Neural cell (in vitro differentiated cells): Measurements from ENCODE around the gene CDH4. TPM values are rescaled to one million over a fixed set of nuclear protein-coding genes. Genes with fewer than 3 reads are reported as not detected.

Experiments
- H2AFZ ChIP-seq: fragments of 200-600, 300-800 bp; sonication (generic), shearing (Covaris generic); 2 replicates; pipeline ENCODE4 v1.6.0; 2014; ENCODE audit warnings: low read depth, mild to moderate bottlenecking, antibody characterized with exemption, low read length, moderate library complexity
- H3F3A ChIP-seq: fragments of 200-600 bp; shearing (Covaris generic); 2 replicates; pipeline ENCODE4 v1.6.1; 2016; ENCODE audit warnings: mild to moderate bottlenecking, moderate library complexity, mixed read lengths, antibody characterized with exemption, low read length; ENCODE audit not compliant: insufficient read depth, poor library complexity, severe bottlenecking
- H3K27ac ChIP-seq: fragments of 200-600, 300-800 bp; sonication (generic), shearing (Covaris generic); 2 replicates; pipeline ENCODE4 v1.5.1; 2014; ENCODE audit warnings: mild to moderate bottlenecking, low read length, moderate library complexity
- H3K27me3 ChIP-seq: fragments of 300-800, 200-600 bp; sonication (generic), shearing (Covaris generic); 2 replicates; pipeline ENCODE4 v1.6.0; 2014; ENCODE audit warnings: mild to moderate bottlenecking, low read depth, low read length, moderate library complexity; ENCODE audit not compliant: insufficient read depth
- H3K36me3 ChIP-seq: fragments of 300-800, 200-600 bp; sonication (generic), shearing (Covaris generic); 2 replicates; pipeline ENCODE4 v1.5.1; 2014; ENCODE audit warnings: mild to moderate bottlenecking, antibody characterized with exemption, low read length, moderate library complexity; ENCODE audit not compliant: insufficient read depth
- H3K4me2 ChIP-seq: fragments of 300-800, 200-600 bp; sonication (generic), shearing (Covaris generic); 2 replicates; pipeline ENCODE4 v1.6.0; 2014; ENCODE audit warnings: mild to moderate bottlenecking, low read length
- H3K4me3 ChIP-seq: fragments of 300-800, 200-600 bp; sonication (generic), shearing (Covaris generic); 2 replicates; pipeline ENCODE4 v1.5.1; 2014; ENCODE audit warnings: mild to moderate bottlenecking, low read length, moderate library complexity
- H3K79me2 ChIP-seq: fragments of 200-600 bp; shearing (Covaris generic); replicated peaks from 2 replicates; pipeline ENCODE4 v1.6.0; 2014; ENCODE audit warnings: mild to moderate bottlenecking, low read length, moderate library complexity; ENCODE audit not compliant: insufficient read depth
- H3K9ac ChIP-seq: fragments of 300-800, 200-600 bp; sonication (generic), shearing (Covaris generic); 2 replicates; pipeline ENCODE4 v1.6.1; 2016; ENCODE audit warnings: mild to moderate bottlenecking, low read length, mixed read lengths
- H3K9me2 ChIP-seq: fragments of 200-600 bp; shearing (Covaris generic); 2 replicates; pipeline ENCODE4 v1.6.1; 2016; ENCODE audit warnings: mild to moderate bottlenecking, low read length, mixed read lengths; ENCODE audit not compliant: insufficient read depth
- H3K9me3 ChIP-seq: fragments of 200-600, 300-800 bp; sonication (generic), shearing (Covaris generic); 2 replicates; pipeline ENCODE4 v1.6.1; 2016; ENCODE audit warnings: mild to moderate bottlenecking, mixed run types, low read length, moderate library complexity, mixed read lengths
- H4K20me1 ChIP-seq: fragments of 200-600 bp; shearing (Covaris generic); 2 replicates; pipeline ENCODE4 v1.6.1; 2016; ENCODE audit warnings: mild to moderate bottlenecking, mixed run types; ENCODE audit not compliant: insufficient read depth
- EP300 ChIP-seq: fragments of 450-650 bp; conservative IDR thresholded peaks from 2 replicates; pipeline ENCODE4 v1.6.1; 2014; ENCODE audit warnings: antibody characterized with exemption, mild to moderate bottlenecking, moderate library complexity; ENCODE audit not compliant: poor library complexity, severe bottlenecking
- EZH2 ChIP-seq: fragments of 200-600, 300-800 bp; shearing (Covaris generic), sonication (generic); IDR thresholded peaks from 2 replicates; pipeline ENCODE4 v1.6.1; 2014; ENCODE audit warnings: antibody characterized with exemption, low read length, borderline replicate concordance, mild to moderate bottlenecking; ENCODE audit not compliant: insufficient read depth, poor library complexity, severe bottlenecking
- MXI1 ChIP-seq: fragments of 450-650 bp; conservative IDR thresholded peaks from 2 replicates; pipeline ENCODE4 v1.6.1; 2014; ENCODE audit warnings: antibody characterized with exemption, mild to moderate bottlenecking; ENCODE audit not compliant: poor library complexity, severe bottlenecking
- POLR2AphosphoS5 ChIP-seq: IDR thresholded peaks from 2 replicates; pipeline ENCODE4 v1.6.1; 2012
- RAD21 ChIP-seq: fragments of 450-650 bp; conservative IDR thresholded peaks from 2 replicates; pipeline ENCODE4 v1.6.1; 2014; ENCODE audit warnings: antibody characterized with exemption, mild to moderate bottlenecking, moderate library complexity
- REST ChIP-seq: IDR thresholded peaks from 2 replicates; pipeline ENCODE4 v1.6.1; 2012; ENCODE audit warnings: borderline replicate concordance
- SMC3 ChIP-seq: fragments of 450-650 bp; conservative IDR thresholded peaks from 2 replicates; pipeline ENCODE4 v1.6.1; 2014; ENCODE audit warnings: antibody characterized with exemption, mild to moderate bottlenecking, moderate library complexity; ENCODE audit not compliant: poor library complexity
- TAF1 ChIP-seq: IDR thresholded peaks from 2 replicates; pipeline ENCODE4 v1.6.1; 2012; ENCODE audit warnings: low read depth
- polyA plus RNA-seq: library from polyadenylated mRNA; depleted of rRNA; stranded (reverse); fragments of >200 nt; gene quantifications from 2 replicates; pipeline ENCODE4 v1.2.3, GENCODE V29; 2014
- TF ChIP-seq, protein P1 (sequence below): fragments of 450-650 bp; IDR thresholded peaks from 2 replicates; pipeline ENCODE4 v1.5.1; 2014; ENCODE audit warnings: antibody characterized with exemption, mild to moderate bottlenecking, moderate library complexity; ENCODE audit not compliant: poor library complexity, severe bottlenecking

Gene CDH4
- polyA plus RNA-seq, 1 donor from 2014 or later, result 24.6 TPM

- Histone ChIP-seq H3K36me3 (no peaks in the 10 kb centered on the region), H3K9me2 (no peaks in the 10 kb centered on the region), H3K9me3 (no peaks in the 10 kb centered on the region), H3K4me2 (no peak overlapping the region), H2AFZ (no peak overlapping the region), H4K20me1 (no peaks in the 10 kb centered on the region), H3K9ac (no peak overlapping the region), H3K4me3 (no peak overlapping the region), H3F3A (no peaks in the 10 kb centered on the region), H3K79me2 (no peaks in the 10 kb centered on the region), H3K27ac (no peak overlapping the region), H3K27me3 (no peaks in the 10 kb centered on the region)
- no peak for TF ChIP-seq EZH2
- TF ChIP-seq EP300, result no peak
- no peak for TF ChIP-seq RAD21
- no peak for TF ChIP-seq POLR2AphosphoS5
- TF ChIP-seq SMC3, result no peak
- no peak for TF ChIP-seq REST
- TF ChIP-seq, protein P1, sequence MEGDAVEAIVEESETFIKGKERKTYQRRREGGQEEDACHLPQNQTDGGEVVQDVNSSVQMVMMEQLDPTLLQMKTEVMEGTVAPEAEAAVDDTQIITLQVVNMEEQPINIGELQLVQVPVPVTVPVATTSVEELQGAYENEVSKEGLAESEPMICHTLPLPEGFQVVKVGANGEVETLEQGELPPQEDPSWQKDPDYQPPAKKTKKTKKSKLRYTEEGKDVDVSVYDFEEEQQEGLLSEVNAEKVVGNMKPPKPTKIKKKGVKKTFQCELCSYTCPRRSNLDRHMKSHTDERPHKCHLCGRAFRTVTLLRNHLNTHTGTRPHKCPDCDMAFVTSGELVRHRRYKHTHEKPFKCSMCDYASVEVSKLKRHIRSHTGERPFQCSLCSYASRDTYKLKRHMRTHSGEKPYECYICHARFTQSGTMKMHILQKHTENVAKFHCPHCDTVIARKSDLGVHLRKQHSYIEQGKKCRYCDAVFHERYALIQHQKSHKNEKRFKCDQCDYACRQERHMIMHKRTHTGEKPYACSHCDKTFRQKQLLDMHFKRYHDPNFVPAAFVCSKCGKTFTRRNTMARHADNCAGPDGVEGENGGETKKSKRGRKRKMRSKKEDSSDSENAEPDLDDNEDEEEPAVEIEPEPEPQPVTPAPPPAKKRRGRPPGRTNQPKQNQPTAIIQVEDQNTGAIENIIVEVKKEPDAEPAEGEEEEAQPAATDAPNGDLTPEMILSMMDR, result no peak
Measured at GRCh38 chr20:61571916-61572711, 320.1 kb downstream of the CDH4 start.

DNA sequence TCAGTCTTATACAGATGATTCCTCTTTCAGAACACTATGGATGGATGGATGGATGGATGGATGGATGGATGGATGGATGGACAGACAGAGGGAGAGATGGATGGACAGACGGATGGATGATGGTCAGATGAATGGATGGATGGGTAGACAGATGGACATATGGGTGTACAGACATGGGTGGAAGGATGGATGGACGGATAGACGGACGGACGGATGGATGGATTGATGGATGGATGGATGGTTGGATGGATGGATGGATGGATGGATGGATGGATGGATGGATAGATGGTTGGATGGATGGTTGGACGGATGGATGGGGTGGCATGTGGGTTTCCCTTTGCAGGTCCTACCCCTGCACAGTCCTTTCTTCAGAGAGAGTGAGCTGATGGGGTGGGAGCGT, 320.7 kb downstream of the CDH4 start:
- no peak overlapping the region for H3K4me2 ChIP-seq
- no peak overlapping the region for H3K4me3 ChIP-seq
- no peak overlapping the region for H3K27ac ChIP-seq
- H3K9me2 ChIP-seq, result no peaks in the 10 kb centered on the region
- no peak overlapping the region for H2AFZ ChIP-seq
- no peaks in the 10 kb centered on the region for H3F3A ChIP-seq
- H3K79me2 ChIP-seq, result no peaks in the 10 kb centered on the region
- no peaks in the 10 kb centered on the region for H3K27me3 ChIP-seq
- no peaks in the 10 kb centered on the region for H3K9me3 ChIP-seq
- H3K36me3 ChIP-seq, result no peaks in the 10 kb centered on the region
- TF ChIP-seq MXI1 (no peak), EP300 (no peak), EZH2 (no peak), REST (no peak), POLR2AphosphoS5 (no peak), RAD21 (no peak), SMC3 (no peak), TAF1 (no peak)
- TF ChIP-seq, protein P1, result no peak
- H3K9ac ChIP-seq, result no peak overlapping the region
- no peaks in the 10 kb centered on the region for H4K20me1 ChIP-seq
